HG03571 (cell line): Measurements from ENCODE around the gene LAMA2.
"Not testable (repeated sequence)": the region's sequence is repeated elsewhere in the genome, so short reads cannot be mapped to it uniquely, and the experiment has no call there.

ENCODE experiments used
- ATAC-seq: cut with Tn5 transposase; IDR thresholded peaks from one replicate; pipeline ENCODE4 v1.9.1; 2021; ENCODE audit not compliant: unreplicated experiment

The LAMA2 gene

GRCh38 chr6:129115471-129115870 lies 232.5 kb downstream of the LAMA2 start:
- ATAC-seq, result no peak

GRCh38 chr6:129117355-129117754 lies 234.4 kb downstream of the LAMA2 start:
- ATAC-seq, result no peak

- no peak for ATAC-seq
Measured at GRCh38 chr6:129120856-129121638, 238.1 kb downstream of the LAMA2 start.

- no peak for ATAC-seq
Measured at GRCh38 chr6:129124347-129124746, 241.4 kb downstream of the LAMA2 start.

GRCh38 chr6:129130106-129130505 lies 247.2 kb downstream of the LAMA2 start:
- no peak for ATAC-seq

GRCh38 chr6:129130959-129131681 lies 248.2 kb downstream of the LAMA2 start:
- no peak for ATAC-seq

- ATAC-seq, result no peak
Measured at GRCh38 chr6:129133770-129134192, 250.8 kb downstream of the LAMA2 start.

GRCh38 chr6:129134535-129134934 lies 251.6 kb downstream of the LAMA2 start:
- no peak for ATAC-seq

- no peak for ATAC-seq
Measured at GRCh38 chr6:129135451-129135850, 252.5 kb downstream of the LAMA2 start.

GRCh38 chr6:129136751-129137150 lies 253.8 kb downstream of the LAMA2 start:
- ATAC-seq, result no peak

- ATAC-seq, result no peak
Measured at GRCh38 chr6:129138739-129139405, 255.9 kb downstream of the LAMA2 start.

- no peak for ATAC-seq
Measured at GRCh38 chr6:129140526-129140925, 257.6 kb downstream of the LAMA2 start.

- ATAC-seq, result no peak
Measured at GRCh38 chr6:129141499-129141898, 258.6 kb downstream of the LAMA2 start.

GRCh38 chr6:129146902-129147301 lies 264.0 kb downstream of the LAMA2 start:
- ATAC-seq, result no peak

GRCh38 chr6:129150507-129150906 lies 267.6 kb downstream of the LAMA2 start:
- ATAC-seq, result no peak

GRCh38 chr6:129153257-129153656 lies 270.3 kb downstream of the LAMA2 start:
- ATAC-seq, result no peak

GRCh38 chr6:129159242-129159641 lies 276.3 kb downstream of the LAMA2 start:
- not testable (repeated sequence) for ATAC-seq

GRCh38 chr6:129162605-129163004 lies 279.7 kb downstream of the LAMA2 start:
- no peak for ATAC-seq

- ATAC-seq, result no peak
Measured at GRCh38 chr6:129163551-129163950, 280.6 kb downstream of the LAMA2 start.

- no peak for ATAC-seq
Measured at GRCh38 chr6:129164032-129164431, 281.1 kb downstream of the LAMA2 start.

- not testable (repeated sequence) for ATAC-seq
Measured at GRCh38 chr6:129172279-129172995, 289.5 kb downstream of the LAMA2 start.
